Measurements from ENCODE around the gene NECAB2.

DNA sequence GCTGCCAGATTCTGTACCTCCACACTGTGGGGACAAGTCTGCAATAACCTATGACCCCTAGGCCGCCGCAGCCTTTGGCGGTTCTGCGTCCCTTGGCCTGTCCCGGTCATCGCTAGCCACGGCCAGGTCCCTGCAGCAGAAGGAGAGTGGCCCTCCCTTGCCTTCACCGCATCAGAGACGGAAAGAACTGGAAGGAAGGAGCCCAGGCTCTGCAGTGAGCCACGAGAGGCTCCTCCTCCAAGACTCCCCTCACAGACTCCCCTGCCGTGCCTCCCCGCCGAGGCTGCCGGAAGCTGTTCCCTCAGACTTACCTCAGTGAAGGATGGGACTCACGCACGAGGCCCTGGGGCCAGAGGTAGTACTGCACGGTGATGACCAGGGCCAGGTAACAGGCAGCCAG is 63.5 kb downstream of the NECAB2 start:
- TF ChIP-seq POLR2A (IDR thresholded peaks at IDR 0.05; ENCODE audit: low read depth) (no peak), EP300 (IDR thresholded peaks at IDR 0.05) (no peak)
